ENCODE measurements around the gene FARS2.

- TF ChIP-seq CTCF (IDR thresholded peaks at IDR 0.05) (no peak), ZNF671 (CRISPR knock-in tag; IDR thresholded peaks at IDR 0.05) (no peak), ELF4 (CRISPR knock-in tag; IDR thresholded peaks at IDR 0.05; ENCODE audit: low read depth) (no peak), PRDM15 (CRISPR knock-in tag; IDR thresholded peaks at IDR 0.05) (no peak), NR3C1 (CRISPR knock-in tag; conservative IDR thresholded peaks at IDR 0.05; ENCODE audit: low read depth) (no peak), MAX (CRISPR knock-in tag; IDR thresholded peaks at IDR 0.05) (no peak), GTF2I (CRISPR knock-in tag; conservative IDR thresholded peaks at IDR 0.05) (no peak), ZNF281 (CRISPR knock-in tag; IDR thresholded peaks at IDR 0.05) (no peak), ZSCAN18 (CRISPR knock-in tag; IDR thresholded peaks at IDR 0.05) (no peak), ZNF138 (CRISPR knock-in tag; conservative IDR thresholded peaks at IDR 0.05) (no peak)
Measured at GRCh38 chr6:5541751-5542432, 280.6 kb downstream of the FARS2 start.

All from WTC11 (cell line).